ENCODE measurements around the gene MCTP1.

GRCh38 chr5:95060098-95060497 is 224.8 kb downstream of the MCTP1 start:
- TF ChIP-seq SIN3A (IDR thresholded peaks at IDR 0.05; ENCODE audit: low read depth, low read length) (no peak), PRDM15 (CRISPR knock-in tag; IDR thresholded peaks at IDR 0.05) (no peak)

All from GM12878 (cell line).